H1 (cell line): ENCODE measurements around the gene COQ8B.

Source experiments
- BRCA1 ChIP-seq: IDR thresholded peaks from 2 replicates; pipeline ENCODE4 v1.6.1; 2012; ENCODE audit warnings: low read depth, low read length, improper control_type of control experiment
- CHD1 ChIP-seq: IDR thresholded peaks from 2 replicates; pipeline ENCODE4 v1.6.1; 2012; ENCODE audit warnings: low read depth, low read length, improper control_type of control experiment
- CHD2 ChIP-seq: IDR thresholded peaks from 2 replicates; pipeline ENCODE4 v1.6.1; 2012; ENCODE audit warnings: low read length, improper control_type of control experiment
- EZH2 ChIP-seq: fragments of 200-600 bp; sonication (generic); IDR thresholded peaks from 2 replicates; pipeline ENCODE4 v1.7.1; 2012; ENCODE audit warnings: low read depth, mild to moderate bottlenecking, moderate library complexity, low read length, inconsistent platforms; ENCODE audit not compliant: severe bottlenecking
- GABPA ChIP-seq: IDR thresholded peaks from 2 replicates; pipeline ENCODE4 v1.6.1; 2011; ENCODE audit warnings: mild to moderate bottlenecking, low read length, moderate library complexity, borderline replicate concordance; ENCODE audit not compliant: insufficient read depth
- HDAC2 ChIP-seq, 2 experiments: fragments of 300-600 bp in 1 of 2; sonication (generic) in 1 of 2; IDR thresholded peaks; 2 replicates each; pipeline ENCODE4 v1.6.1; 2011 to 2012; ENCODE audit warnings: low read depth in 2 of 2, low read length in 2 of 2, mild to moderate bottlenecking in 2 of 2, moderate library complexity in 2 of 2, borderline replicate concordance in 1 of 2, inconsistent platforms in 1 of 2
- NANOG ChIP-seq: IDR thresholded peaks from 2 replicates; pipeline ENCODE4 v1.6.1; 2011; ENCODE audit warnings: low read length, low read depth, mild to moderate bottlenecking, inconsistent platforms; ENCODE audit not compliant: insufficient read depth, poor library complexity, severe bottlenecking
- POLR2A ChIP-seq, 2 experiments: IDR thresholded peaks; 1 replicate in 1 of 2; 2 replicates in 1 of 2; pipeline ENCODE4 v1.6.1; 2011; ENCODE audit warnings: low read depth in 2 of 2, low read length in 2 of 2, mild to moderate bottlenecking in 2 of 2; ENCODE audit errors: control extremely low read depth in 1 of 2
- RBBP5 ChIP-seq: IDR thresholded peaks from 2 replicates; pipeline ENCODE4 v1.7.1; 2012; ENCODE audit warnings: low read depth, mild to moderate bottlenecking, inconsistent platforms, low read length, moderate library complexity, borderline replicate concordance
- RFX5 ChIP-seq: IDR thresholded peaks from 2 replicates; pipeline ENCODE4 v1.6.1; 2011; ENCODE audit warnings: low read depth, low read length, improper control_type of control experiment, borderline replicate concordance
- SIRT6 ChIP-seq: IDR thresholded peaks from one replicate; pipeline ENCODE4 v1.7.1; 2012; ENCODE audit warnings: low read length, inconsistent platforms
- YY1 ChIP-seq: IDR thresholded peaks from 2 replicates; pipeline ENCODE4 v1.6.1; 2011; ENCODE audit warnings: low read depth, mild to moderate bottlenecking, low read length
- TF ChIP-seq, protein P1 (sequence below), 3 experiments: IDR thresholded peaks; 1 replicate in 2 of 3; 2 replicates in 1 of 3; pipeline versions ENCODE4 v1.5.1 to v1.6.1; 2011; ENCODE audit warnings: low read length in 3 of 3, mild to moderate bottlenecking in 3 of 3, inconsistent platforms in 2 of 3, low read depth in 1 of 3, moderate library complexity in 1 of 3; ENCODE audit not compliant: insufficient read depth in 1 of 3; ENCODE audit errors: control extremely low read depth in 1 of 3
- TF ChIP-seq, protein P2 (sequence below): IDR thresholded peaks from 2 replicates; pipeline ENCODE4 v1.6.1; 2012; ENCODE audit warnings: inconsistent platforms

DNA sequence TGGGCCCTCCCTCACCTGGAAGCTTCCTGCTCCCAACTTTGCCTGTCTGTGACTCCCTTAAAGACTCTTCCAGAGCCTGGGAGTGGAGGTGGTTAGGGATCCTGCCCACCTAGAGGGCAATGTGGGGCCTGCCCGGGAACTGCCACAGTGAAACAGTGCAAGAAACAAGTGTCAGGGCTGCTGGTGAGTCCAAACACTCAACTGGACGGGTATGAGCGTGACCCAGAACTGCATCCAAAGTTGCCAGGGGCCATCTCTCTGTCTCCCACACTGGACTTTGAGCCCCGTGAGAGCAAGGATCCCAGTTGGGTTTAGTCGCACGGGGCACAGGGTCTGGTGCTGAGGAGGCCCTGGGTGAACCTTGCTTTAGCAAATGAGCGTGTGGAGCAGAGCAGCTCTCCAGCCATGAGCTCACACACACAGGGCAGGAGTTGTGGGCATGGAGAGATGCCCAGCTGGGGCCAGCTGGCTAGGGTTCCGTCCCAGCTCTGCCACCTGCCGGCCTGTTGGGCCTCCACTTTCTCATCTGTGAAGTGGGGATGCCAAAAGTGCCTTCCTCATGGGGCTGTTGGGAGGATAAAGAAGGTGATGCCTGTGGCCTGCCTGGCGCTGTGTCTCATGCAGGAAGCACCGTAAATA is 23.4 kb downstream of the COQ8B start:
- TF ChIP-seq EZH2 = no peak
- TF ChIP-seq BRCA1 = no peak
- TF ChIP-seq HDAC2 (IDR thresholded peaks at IDR 0.05; ENCODE audit: borderline replicate concordance in 1 of 2, low read depth in 2 of 2, low read length in 2 of 2) = no peak
- TF ChIP-seq CHD1 = no peak
- no peak for TF ChIP-seq GABPA
- TF ChIP-seq SIRT6 = no peak
- no peak for TF ChIP-seq RBBP5
- TF ChIP-seq RFX5 = no peak
- TF ChIP-seq, protein P1, sequence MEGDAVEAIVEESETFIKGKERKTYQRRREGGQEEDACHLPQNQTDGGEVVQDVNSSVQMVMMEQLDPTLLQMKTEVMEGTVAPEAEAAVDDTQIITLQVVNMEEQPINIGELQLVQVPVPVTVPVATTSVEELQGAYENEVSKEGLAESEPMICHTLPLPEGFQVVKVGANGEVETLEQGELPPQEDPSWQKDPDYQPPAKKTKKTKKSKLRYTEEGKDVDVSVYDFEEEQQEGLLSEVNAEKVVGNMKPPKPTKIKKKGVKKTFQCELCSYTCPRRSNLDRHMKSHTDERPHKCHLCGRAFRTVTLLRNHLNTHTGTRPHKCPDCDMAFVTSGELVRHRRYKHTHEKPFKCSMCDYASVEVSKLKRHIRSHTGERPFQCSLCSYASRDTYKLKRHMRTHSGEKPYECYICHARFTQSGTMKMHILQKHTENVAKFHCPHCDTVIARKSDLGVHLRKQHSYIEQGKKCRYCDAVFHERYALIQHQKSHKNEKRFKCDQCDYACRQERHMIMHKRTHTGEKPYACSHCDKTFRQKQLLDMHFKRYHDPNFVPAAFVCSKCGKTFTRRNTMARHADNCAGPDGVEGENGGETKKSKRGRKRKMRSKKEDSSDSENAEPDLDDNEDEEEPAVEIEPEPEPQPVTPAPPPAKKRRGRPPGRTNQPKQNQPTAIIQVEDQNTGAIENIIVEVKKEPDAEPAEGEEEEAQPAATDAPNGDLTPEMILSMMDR (IDR thresholded peaks at IDR 0.05; ENCODE audit: control extremely low read depth in 1 of 3, insufficient read depth in 1 of 3, low read depth in 1 of 3, low read length in 3 of 3) = no peak
- TF ChIP-seq, protein P2, sequence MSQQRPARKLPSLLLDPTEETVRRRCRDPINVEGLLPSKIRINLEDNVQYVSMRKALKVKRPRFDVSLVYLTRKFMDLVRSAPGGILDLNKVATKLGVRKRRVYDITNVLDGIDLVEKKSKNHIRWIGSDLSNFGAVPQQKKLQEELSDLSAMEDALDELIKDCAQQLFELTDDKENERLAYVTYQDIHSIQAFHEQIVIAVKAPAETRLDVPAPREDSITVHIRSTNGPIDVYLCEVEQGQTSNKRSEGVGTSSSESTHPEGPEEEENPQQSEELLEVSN = no peak
- no peak for TF ChIP-seq YY1
- no peak for TF ChIP-seq NANOG
- no peak for TF ChIP-seq CHD2
- TF ChIP-seq POLR2A (IDR thresholded peaks at IDR 0.05; ENCODE audit: control extremely low read depth in 1 of 2, low read depth in 2 of 2, low read length in 2 of 2) = no peak
